Measurements from ENCODE around the gene PNMA6A.

DNA sequence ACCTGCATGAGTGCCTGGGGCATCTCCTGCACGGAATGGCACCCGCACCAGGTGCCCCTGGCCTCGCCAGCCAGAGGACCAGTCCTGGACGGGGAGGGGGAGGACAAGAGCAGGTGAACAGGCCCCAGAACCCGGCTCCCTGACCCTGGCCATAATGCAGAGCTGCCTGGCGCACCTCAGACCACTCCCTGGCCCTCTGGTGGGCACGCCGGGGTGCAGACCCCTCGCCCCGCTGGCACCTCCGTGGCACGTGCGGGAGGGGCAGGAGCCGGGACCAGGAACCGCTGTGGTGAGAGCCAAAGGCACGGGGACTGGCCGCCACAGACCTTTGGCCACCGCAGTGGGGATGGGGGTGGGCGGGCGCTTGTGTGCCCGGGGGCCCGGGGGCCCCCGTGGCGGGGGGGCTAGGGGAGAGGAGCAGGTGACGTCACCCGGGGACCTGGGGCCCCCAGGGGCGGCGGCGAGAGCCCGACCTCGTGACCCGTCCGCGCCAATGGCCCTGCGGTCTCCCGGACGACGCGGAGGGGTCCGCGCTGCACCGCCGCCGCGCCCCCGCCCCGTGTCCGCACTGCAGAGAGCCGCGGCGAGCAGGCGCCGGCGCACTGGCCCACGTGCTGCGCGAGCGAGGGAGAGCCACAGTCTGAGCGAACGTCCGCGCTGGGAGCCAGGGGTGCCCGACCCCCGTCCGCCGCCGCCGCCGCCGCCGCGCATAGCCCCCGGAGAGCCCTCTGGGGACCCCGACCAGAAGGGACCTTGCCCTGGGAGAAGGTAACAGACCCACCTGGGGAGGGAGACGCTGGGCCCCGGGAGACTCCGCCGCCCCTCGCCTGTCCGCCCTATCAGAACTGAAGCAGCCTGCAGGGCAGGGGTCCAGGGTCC, 16.1 kb upstream of the PNMA6A start, which contains the start of gene PNMA3:
- no peak for TF ChIP-seq CTCF (conservative IDR thresholded peaks at IDR 0.05; ENCODE audit: low read depth, low read length)
- no peak for TF ChIP-seq POLR2A (IDR thresholded peaks at IDR 0.05; ENCODE audit: low read depth, low read length)
- no peak for TF ChIP-seq MAFK (IDR thresholded peaks at IDR 0.05; ENCODE audit: low read depth, low read length)
- TF ChIP-seq BHLHE40 (IDR thresholded peaks at IDR 0.05; ENCODE audit: low read depth, low read length): no peak
